NCI-H524 treated with DMSO at 0.1 percent for 48 hours (cell line): ENCODE results near the gene MGAT1.

Experiments
- DNase-seq: peaks from one replicate; lab custom pipeline; 2025; lab: John Stamatoyannopoulos, UW

MGAT1 gene

DNA sequence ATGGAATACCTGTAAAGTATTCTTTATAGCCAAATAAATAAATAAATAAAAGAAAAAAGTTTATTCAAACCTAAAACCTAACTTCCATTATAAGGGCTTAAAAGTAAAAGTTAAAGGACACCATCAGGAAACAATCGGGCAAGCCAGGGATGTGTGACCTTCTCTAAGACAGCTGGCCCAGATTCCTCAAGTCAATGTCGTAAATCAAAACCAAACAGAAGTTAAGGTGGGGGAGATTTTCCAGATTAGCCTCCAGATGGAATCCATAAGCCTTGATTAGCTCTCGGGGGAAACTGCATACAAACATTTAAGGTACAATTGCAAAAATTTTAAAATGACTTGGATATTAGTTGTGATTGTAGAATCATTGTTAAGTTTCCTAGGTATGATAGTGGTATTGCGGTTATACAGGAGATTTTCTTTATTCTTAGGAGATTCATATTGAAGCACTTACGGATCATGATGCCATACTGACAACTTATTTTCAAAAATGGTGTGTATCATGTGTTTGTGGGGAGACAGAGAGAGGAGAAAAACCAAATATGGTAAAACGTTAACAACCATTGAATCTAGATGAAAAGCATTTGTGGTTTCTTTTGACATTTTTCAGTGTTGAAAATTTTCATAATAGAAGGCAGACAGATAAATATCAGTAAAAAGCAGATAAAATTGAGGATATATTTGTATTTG is 21.5 kb upstream of the MGAT1 start:
- no peak for DNase-seq

DNA sequence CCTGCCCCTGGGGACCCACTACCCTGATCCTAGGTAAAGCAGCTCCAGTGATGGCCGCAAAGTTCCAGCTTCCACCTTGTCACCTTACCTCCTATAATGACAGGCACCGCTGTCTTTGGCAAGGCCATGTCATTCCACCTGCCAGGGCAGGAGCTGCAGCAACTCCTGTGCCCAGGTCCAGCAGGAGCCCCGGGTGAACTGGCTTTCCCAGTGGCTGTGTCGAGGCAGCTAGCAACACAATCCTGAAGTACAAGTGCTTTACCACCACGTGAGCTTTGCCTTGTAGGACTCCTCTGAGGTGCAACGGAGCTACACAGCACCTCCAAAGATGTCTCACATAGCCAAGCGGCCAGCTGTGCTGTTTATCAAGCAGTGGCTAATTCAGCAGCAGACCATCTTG is 20.7 kb upstream of the MGAT1 start:
- no peak for DNase-seq

DNA sequence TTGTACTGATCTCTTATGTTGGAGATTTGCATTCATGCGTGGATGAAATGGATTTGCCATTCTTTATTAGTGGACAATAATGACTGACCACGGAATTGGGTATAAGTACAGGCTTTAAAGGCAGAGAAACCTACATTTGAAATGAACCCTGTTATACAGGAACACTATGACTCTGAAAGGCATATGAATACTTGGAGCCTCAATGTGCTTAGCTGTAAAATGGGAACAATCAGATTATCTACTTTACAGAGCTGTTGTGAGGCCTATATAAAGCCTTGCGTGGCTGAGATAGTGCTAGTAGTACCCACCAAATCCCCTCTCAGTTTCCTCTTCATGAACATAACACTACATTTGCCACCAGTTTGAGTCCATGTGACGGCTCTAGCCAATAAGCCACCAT is 18.9 kb upstream of the MGAT1 start:
- DNase-seq: no peak

DNA sequence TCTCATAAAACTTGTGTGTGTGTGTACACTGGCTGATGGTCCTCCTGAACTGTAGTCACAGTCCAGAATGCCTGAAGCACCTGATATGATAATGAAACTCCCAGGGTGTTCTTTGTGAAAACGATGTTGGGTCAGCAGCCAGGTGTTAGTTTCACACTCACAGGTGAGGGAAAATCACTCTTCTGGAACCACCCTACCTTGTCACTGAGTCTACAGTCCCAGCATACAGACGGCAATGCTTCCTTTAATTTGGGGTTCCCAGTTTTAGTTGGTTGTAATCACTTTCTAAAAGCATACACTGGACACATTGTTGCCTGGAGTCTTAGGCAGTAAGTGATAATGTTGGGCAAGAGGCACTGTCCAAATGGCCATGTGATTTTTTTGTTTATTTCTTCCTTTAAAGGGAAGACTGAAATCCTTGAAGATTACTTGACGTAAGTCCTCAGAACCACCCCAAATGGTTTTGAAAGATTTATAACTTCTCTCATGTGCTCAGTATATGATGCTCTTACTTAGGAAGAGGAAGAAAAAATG is 18.2 kb upstream of the MGAT1 start:
- no peak for DNase-seq

DNA sequence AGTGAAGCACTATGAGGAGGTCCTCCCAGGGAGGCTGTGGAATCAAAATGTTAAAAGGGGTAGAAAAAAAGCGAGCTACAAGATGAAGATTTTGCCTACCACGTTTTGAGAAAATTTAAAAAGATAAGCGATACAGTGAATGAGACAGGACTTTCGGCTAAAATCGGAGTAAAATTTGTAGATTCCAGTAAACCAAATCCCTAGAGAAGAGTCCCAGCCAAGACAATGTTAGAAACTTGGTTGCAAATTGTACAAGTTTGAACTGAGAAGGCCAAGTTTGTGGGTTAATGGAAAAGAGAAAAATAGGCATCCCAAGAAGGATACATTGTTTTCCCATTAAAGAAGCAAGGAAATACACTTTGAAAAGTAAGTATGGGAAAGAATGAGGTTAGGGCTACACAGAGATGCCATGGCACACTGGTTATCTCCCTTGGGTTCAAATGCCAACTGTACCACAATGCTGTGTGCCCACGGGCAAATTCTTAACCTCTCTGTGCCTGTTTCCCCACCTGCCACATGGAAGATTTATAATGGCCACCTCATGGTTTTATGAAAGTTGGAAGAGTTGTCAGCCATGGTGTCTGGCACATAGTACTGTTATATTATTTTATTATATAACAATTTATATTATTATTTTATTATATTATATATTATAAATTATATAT is 16.2 kb upstream of the MGAT1 start:
- no peak for DNase-seq

DNA sequence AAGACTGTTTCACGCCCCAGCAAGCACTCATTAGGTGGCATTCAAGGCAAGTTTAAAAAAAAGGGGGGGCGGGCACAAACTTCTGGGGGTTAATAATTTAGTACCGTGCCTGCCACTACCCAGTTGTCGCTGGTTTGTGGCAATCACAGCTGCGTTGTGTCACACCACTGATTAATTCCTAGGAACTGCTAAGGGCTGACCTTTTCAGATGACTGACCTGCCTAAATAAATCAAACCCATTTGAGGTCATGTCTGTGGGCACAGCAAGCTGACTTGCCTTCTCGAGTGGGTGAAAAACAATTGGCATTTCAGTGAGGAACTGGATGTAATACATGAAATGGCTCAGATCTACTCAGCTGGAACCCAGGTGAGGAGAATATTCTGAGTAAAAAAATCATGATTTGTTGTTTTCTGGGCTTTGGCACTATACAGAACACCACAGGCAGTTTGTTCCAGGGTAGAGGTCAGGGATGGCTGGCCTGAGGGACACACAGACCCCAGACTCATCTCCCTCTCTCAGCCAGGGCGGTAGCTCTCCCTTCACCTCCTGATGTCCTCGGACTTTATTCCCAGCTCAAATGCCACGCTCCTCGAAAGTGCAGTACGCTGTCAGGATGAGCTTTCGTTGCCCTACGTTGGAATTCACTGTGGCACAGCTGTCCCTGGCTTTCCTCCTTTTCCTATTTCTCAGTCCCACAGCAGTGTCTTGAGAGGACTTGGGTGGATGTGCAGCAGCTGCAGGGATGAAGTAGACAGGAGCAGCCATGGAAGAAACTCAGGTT is 15.5 kb upstream of the MGAT1 start:
- no peak for DNase-seq

DNA sequence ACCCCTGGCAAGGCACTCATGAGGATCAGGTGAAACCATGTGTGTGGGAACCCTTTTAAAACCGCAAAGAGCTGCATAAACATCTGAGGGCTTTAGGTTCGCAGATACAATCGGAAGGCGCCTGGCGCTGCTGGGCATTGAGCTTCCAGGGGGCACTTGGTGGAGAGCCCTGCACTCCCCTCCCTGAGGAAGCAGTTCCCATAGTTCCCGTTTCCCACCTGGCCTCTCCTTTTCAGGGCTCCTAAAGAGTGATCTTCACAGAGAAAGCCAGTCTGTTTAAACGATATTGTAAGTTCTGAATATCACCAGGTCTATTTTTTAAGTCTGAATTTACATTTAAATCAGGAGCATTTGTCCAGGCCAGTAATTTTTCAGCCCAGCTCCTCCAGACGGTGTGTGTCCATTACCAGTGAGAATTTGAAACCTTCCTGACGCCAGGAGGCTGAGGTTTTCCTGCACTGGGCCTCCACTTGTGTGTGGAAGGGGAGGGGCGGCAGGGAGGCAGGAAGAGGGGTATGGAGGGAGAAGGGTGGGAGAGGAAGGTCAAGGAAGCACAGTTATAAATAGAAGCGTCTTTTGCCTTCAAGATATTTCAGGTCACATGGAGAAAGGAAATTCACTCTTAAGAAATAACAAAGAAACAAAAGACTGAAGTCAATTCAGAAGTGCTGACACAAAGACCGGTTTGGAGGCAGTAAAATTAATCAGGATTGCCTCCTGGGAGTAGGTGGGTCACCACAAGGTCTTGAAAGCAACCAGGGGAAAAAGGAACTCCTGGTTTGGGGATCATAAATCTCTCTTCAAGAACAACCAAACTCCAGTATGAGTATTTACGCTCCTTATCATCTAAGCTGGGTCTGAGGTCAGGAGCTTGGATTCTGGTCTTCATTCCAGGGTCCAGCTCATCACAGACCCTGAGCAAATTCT is 14.3 kb upstream of the MGAT1 start:
- no peak for DNase-seq

DNA sequence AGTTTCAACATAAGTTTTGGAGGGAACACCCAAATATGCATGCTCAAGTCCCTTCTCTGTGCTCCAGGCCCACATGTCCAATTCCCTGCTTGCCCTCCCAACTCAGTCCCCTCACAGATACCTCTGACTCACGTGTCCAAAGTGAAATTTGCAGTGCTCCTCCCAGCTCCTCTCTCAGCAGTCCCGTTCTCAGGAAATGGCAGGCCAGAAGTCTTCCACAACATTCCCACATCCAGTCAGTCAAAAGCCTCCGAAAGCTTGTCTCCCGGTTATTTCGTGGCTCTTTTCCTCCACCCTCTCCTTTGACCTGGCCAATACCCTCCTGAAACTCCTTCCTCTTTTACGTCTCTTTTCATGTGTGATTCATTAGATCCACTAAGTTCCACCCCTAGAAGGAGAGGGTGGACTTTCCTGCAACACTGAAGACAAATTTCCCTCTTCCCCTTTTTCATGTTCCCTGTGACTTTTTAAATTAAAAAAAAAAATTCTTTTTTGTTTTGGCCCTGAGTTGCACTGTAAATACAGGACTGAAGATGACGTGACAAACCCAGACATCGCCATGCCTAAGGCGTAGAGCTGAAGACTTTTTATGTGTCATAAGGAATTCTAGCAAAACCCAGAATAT is 12.8 kb upstream of the MGAT1 start:
- no peak for DNase-seq

DNA sequence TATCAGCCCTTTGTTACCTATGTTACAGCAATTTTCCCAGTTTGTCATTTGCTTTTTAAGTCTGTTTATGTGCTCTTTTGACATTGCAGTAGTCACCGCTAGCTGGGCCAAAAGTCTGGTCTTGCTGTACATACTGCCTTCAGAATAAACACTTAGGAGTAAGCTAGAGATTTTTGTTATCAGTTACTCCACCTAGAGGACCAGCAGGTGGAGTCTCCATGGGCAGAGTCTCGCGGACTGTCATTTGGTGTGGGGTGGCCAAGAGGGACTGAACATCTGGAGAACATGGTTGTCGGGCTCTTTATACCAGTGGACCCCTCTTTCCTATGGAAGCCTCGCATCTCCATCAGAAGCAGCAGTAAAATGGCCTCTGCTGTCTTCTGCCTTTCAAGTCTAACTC is 10.8 kb upstream of the MGAT1 start:
- DNase-seq: no peak

DNA sequence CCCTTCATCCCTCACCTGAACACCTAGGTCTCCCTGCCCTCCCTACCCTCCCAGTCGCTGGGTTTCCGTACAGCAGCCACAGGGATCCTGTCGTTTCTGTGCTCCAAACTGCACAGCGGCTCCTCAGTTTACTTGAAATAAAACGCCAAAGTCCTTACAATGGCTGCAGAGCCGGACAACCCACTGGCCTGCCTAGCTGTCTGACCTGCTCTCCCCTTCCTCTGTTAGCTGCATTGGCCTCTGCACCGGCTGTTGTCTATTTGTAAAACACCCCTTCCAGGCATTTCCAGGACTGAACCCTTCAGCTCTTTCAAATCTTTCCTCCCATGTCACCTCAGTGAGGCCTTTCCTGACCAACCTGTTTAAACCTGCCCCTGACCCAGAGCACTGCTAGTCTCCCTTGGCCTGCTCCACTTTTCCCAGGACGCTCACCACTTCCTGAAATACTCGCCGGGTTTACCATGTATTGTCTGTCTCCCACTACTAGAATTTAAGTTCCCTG is 9.1 kb upstream of the MGAT1 start:
- no peak for DNase-seq

DNA sequence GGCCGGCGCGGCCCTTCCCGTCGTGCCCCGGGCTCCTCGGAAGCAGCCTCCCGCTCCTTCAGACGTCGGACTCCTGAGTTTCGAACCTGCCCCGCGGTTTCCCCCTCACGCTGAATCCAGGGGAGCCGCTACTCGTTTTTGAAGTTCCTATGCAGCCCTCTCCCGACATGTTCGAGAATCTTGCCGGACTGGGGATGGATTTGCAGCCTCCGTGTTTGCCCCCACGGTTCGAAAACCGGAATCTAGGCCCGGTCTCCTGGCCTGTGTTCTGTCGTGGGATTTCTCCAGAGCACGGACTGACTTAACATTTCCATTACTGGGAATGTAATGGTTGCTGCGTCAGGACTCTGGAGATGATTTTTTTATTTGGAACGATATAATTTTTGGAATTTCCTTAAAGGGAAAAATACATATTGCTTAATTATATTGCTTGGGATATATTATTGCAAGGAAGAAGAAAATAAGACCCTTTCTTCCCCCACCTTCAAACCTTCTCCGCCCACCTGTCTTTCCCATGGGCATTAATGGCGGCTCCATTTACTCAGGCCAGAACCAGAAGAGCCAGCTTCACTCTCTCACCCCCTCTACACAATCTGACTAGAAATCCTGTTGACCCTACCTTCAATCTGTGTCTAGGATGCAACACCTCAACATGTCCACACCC is 8.5 kb upstream of the MGAT1 start:
- no peak for DNase-seq

DNA sequence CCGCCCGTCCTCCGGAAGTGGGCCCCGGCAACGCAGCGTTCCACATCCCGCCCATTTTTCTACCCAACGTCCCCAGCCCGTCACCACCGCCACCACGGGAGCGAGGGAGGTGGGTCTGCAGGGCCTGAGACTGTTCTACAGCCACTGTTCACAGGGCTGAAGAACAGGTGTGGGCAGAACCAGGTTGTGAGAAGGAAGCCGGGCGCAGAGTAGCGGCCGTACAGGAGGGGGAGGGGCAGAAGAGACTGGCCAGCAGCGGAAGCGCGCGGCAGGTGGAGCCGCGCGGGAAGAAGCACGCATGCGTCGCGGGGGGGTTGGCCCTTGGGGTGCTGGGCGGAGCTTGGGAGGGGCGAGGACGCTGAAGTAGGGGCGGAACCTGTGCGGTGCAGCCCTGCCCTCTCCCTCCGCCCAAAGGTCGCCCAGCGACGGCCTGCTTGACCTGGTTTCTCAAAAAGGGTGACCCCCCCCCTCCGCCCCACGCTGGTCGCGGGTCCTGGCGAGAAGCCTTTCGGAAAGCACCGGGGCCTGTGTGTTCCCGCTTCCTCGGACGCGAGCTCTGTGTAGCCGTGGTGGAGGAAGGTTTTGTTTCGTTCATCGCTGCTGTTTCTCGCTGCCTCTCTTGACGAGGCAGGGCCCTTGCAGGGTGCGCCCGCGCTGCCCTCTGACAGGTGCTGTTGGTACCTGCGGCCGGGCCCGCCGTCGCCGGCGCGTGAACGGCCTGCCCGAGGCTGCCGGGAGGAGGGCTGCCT is 7.8 kb upstream of the MGAT1 start:
- peak; percentile 45 for DNase-seq

DNA sequence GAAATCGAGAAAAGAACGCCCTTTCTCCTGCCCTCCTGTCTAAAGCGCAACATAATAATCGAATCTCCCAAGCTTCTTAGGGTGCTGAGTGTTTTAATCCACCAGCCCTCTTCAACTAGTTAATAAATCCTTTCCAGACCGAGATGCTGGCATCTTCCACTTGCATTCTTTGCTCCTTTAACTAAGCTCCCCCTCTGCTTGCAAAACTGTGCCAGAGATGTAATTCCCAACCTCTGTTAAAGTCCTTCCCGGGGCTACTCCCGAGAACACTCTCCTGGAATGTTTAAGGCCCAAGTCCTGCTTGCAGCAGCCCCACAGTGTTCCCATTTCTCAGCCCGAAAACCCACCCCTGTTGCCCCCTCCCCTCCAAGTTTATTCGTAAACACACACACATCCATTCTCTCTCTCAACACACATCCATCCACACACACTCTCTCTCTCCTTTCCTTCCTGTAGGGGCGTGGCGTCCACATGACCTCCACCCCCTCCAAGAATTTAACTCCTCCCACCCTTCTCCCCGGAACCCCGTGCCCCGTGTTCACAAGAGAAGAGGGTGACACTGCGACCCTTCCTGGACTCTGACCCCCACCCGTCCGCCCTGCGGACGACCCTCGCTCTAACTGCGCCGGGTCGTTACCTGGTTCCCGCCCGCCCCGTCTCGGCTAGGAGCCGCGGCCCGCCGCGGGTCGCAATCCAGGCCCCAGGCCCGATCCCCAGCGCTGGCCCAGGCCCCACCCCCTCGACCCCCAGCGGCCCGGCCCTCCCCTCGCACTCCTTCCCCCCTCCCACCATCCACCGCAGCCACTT is 7.0 kb upstream of the MGAT1 start:
- peak; percentile 11 for DNase-seq

DNA sequence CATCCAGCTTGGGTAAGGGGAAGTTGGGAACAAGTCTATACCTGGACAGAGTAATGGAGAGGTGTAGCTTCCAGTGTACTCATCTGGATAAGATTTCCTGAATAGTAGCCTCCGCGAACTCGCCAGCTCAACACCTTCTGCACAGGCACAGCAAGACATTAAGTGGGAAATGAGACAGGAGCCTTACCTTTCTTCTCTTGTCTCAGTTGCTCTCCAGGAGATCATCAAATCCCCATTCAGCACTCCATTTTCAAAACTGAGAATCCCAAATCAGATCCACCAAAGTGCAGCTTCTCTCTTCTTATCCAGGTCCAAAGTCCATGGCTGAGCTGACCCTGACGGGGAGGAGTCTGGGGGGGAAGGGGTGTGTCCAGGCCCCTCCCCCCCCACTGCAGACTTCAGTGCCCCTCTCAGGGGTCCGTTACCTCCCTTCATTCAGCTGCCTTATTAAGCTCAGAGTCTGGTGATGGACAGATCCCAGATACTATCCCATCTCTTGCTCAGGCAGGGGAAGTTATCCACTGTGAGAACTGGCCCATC is 5.9 kb upstream of the MGAT1 start:
- DNase-seq: no peak

DNA sequence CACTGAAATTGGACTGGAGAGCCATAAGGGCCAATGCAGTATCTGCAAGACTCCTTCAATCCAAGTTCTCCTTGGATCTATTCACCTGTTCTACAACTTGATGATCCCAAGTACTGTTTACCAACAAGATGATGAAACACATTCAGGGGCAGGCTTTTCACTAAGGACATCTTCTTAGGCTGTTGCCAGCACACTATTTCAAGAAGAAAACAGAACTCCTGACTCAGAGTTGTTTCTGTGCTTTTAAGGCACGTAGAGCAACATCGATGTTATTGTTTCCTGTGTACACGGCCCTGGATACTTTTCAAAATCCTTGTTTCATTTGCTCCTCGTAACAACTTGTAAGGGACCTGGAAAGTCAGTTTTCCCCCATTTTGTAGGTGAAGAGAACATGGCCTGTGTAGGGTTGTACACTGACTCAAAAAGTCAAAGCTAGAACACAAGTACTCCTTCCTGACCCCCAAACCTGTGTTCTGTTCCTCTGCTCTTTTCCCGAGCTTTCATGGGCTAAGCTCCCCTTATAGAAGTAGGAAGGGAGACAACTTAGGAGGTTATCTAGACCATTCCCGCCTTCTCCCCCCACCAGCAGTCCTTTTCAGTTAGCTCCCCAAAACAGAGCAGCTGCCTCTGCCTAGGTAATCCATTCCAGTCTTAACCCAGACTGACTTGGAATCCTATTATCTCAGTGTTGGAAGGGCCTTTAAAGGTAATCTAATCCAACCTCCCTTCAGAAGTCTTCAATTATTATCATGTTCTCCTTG is 5.2 kb upstream of the MGAT1 start:
- no peak for DNase-seq

DNA sequence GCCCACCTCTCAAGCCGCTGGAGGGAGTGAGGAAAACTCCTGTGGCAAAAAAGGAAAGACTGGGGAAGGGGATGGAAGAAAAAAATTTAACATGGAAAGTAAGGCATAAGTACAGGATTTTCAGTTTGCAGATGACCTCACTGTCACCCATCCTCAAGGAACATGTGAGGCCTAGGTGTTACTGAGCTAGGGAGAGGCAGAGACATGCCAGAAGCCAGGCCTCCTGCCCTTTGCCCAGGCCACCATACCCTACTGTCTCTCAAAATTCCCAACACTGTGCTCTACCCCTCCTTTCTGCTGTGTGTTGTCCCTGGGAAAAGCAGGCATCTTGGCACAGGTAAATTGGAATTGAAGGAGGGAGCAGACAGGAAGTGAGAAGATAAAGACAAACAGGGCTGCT is 4.4 kb upstream of the MGAT1 start:
- no peak for DNase-seq

DNA sequence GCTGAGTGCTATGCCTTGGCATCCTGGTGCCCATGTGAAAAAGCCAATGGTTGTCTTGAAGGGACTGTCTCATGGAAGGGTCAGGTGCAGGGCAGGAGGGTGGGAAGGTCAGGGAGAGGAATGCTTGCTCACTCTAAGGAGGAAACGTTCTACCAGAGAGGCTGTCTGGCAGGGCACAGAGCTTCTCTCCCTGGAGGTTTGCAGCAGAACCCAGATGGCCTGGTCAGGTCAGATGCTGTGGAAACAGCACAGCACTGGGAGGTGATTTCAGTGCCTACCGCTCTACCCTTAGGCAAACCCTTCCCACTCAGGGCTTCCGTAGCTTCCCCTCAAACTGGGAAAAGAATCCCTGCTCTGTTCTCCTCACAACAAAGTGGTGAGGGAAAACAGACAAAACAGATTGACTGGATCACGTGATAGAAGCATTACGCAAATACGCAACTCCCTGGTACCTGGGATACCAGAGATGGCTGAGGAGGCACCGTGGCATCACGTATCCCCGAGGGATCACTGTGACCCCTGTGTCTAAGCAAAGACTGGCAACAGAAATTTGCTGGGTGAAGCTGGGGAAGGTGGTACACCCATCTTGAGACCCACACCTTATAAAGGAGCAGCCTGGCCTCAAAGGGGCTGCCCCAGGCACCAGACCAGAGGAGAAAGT is 3.9 kb upstream of the MGAT1 start:
- no peak for DNase-seq
